ENCODE data around the gene TBXA2R. TPM values are rescaled to one million over a fixed set of nuclear protein-coding genes. Genes with fewer than 3 reads are reported as not detected.

Gene TBXA2R
- total and polyA plus RNA-seq, 2 donors (not counting 3 experiments of a cell fraction or from before 2014, with no cell fraction given): 2.4 to 2.9 TPM

DNA sequence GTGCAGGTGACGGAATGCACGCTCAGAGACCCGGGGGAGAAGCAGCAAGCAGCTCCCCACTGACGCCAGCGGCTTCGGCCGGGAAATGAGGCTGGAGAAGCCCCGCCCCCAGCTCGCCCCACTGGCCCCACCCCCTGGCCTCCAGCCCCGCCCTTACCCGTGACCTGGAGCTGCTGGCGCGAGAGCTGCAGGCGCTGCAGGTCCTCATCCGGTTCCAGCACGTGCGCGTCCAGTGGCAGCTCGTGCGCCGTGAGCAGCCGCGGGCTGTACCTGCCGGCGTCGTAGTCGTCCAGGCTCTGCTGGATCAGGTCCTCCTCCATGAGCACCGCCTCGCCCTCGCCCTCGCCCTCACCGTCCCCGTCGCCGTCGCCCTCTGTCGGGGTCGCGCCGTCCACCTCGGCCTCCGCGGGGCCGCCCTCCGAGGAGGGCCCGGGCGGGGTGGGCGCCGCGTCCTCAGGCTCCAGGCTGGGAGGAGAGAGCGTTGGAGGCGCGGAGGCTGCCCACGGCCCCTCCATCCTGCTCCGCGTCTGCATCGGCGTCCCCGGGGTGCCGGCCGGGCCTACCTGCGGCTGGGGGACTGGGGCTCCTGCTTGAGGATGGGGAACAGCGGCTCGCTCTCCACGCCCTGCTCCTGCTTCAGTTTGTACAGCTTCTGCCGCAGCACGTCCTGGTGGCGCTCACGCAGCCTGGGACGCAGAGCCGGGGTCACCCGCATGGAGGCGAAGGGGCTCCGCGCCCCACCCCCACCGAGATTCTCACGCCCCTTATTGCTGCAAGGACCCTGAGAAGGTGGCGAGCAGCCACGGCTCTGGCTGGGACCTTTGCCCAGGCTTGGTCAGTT, 6.4 kb upstream of the TBXA2R start:
- intact Hi-C loops (cut with micrococcal nuclease): no loop called here
- H3K27me3 ChIP-seq (ENCODE audit: control insufficient read depth in 2 of 2, insufficient read depth in 2 of 2, low read length in 2 of 2): no peaks in the 10 kb centered on the region
- dilution Hi-C loops (cut with MboI; ENCODE audit: extremely low pct_ligation_motif_present, low sequenced_read_pairs): no loop called here
- no peak for DNase-seq (ENCODE audit: low read depth, low spot score)
- H3K9me3 ChIP-seq (replicated peaks; ENCODE audit: control insufficient read depth, insufficient read depth, low read length): no peaks in the 10 kb centered on the region
- no TSS peak for BruUV-seq (replicated peaks)
- peaks cover 0 to 15% of the 10 kb centered on the region in 2 experiments for H3K36me3 ChIP-seq (ENCODE audit: control insufficient read depth in 2 of 2, extremely low read depth in 1 of 2, insufficient read depth in 2 of 2, low read length in 2 of 2)
- no peaks in the 10 kb centered on the region for H3K79me2 ChIP-seq (ENCODE audit: control insufficient read depth, insufficient read depth, low read length)
- no peaks in the 10 kb centered on the region for H3K9me1 ChIP-seq (replicated peaks; ENCODE audit: control insufficient read depth, extremely low read depth, insufficient read depth, low read length)
- H3K4me1 ChIP-seq (ENCODE audit: control insufficient read depth, extremely low read depth, insufficient read depth, low read length): peaks cover 10% of the 10 kb centered on the region
- H3K4me2 ChIP-seq (ENCODE audit: insufficient read depth, low read length): no peak overlapping the region
- no peak overlapping the region for H3K27ac ChIP-seq (ENCODE audit: insufficient read depth, low read depth, low read length)
- H3K4me3 ChIP-seq (replicated peaks in 1 of 3; ENCODE audit: insufficient read depth in 1 of 3, low read depth in 1 of 3, low read length in 3 of 3): no peak overlapping the region
- ChIA-PET CTCF (no interaction called here), POLR2A (interaction anchor here (0.6 kb wide), 1 partner anchor 643 kb away, joined by 3 read pairs; no protein-coding TSS in a partner anchor)
- H2AFZ ChIP-seq (ENCODE audit: low read depth, low read length): no peak overlapping the region
- no peaks in the 10 kb centered on the region for H4K20me1 ChIP-seq (replicated peaks; ENCODE audit: control insufficient read depth, extremely low read depth, insufficient read depth, low read length)
- TF ChIP-seq POLR2AphosphoS5 (IDR thresholded peaks at IDR 0.05; ENCODE audit: insufficient read depth, low read depth, low read length) (no peak), JUN (IDR thresholded peaks at IDR 0.05; ENCODE audit: borderline replicate concordance, insufficient read depth, insufficient read length, low read depth) (no peak), POLR2A (IDR thresholded peaks at IDR 0.05; ENCODE audit: low read depth, low read length) (no peak), EZH2 (IDR thresholded peaks at IDR 0.05; ENCODE audit: borderline replicate concordance, low read depth, low read length, severe bottlenecking) (no peak), GATA2 (IDR thresholded peaks at IDR 0.05; ENCODE audit: insufficient read depth, insufficient read length, low read depth, low read length) (no peak), MYC (IDR thresholded peaks at IDR 0.05; ENCODE audit: low read depth, low read length) (no peak), FOS (IDR thresholded peaks at IDR 0.05; ENCODE audit: borderline replicate concordance, insufficient read depth, low read length) (no peak)
- TF ChIP-seq, protein P1, sequence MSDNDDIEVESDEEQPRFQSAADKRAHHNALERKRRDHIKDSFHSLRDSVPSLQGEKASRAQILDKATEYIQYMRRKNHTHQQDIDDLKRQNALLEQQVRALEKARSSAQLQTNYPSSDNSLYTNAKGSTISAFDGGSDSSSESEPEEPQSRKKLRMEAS (IDR thresholded peaks at IDR 0.05; ENCODE audit: insufficient read depth, insufficient read length): no peak
- TF ChIP-seq, protein P2, sequence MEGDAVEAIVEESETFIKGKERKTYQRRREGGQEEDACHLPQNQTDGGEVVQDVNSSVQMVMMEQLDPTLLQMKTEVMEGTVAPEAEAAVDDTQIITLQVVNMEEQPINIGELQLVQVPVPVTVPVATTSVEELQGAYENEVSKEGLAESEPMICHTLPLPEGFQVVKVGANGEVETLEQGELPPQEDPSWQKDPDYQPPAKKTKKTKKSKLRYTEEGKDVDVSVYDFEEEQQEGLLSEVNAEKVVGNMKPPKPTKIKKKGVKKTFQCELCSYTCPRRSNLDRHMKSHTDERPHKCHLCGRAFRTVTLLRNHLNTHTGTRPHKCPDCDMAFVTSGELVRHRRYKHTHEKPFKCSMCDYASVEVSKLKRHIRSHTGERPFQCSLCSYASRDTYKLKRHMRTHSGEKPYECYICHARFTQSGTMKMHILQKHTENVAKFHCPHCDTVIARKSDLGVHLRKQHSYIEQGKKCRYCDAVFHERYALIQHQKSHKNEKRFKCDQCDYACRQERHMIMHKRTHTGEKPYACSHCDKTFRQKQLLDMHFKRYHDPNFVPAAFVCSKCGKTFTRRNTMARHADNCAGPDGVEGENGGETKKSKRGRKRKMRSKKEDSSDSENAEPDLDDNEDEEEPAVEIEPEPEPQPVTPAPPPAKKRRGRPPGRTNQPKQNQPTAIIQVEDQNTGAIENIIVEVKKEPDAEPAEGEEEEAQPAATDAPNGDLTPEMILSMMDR (IDR thresholded peaks at IDR 0.05; ENCODE audit: extremely low read depth in 1 of 2, insufficient read depth in 1 of 2, low read depth in 1 of 2, low read length in 2 of 2): no peak
- no peak overlapping the region for H3K9ac ChIP-seq (replicated peaks; ENCODE audit: extremely low read depth, insufficient read depth, low read length)
- FAIRE-seq: no peak

Data from endothelial cell of umbilical vein (primary cell).